K562 (cell line): ENCODE results near the gene SMC5. TPM values are rescaled to one million over a fixed set of nuclear protein-coding genes. Genes with fewer than 3 reads are reported as not detected.

Experiments used
- ATAC-seq: fragments of 200-7000 bp; cut with Tn5 transposase; 3 replicates; pipeline ENCODE4 v1.9.1; 2020; ENCODE audit warnings: moderate library complexity
- BruUV-seq: library from RNA; stranded (reverse); fragments of 400-500 nt; replicated peaks from 2 replicates; lab custom pipeline; 2021; lab: Mats Ljungman, UMichigan
- CTCF ChIA-PET: fragments of 300-600 bp; formaldehyde crosslinking; extraction: SDS; loops from one replicate; lab custom pipeline; 2021; ENCODE audit warnings: low intra/inter-chr PET ratio; lab: Yijun Ruan, JAX
- POLR2A ChIA-PET: fragments of 300-600, 350-650 bp; sonication (Branson Sonifier 250); formaldehyde crosslinking; extraction: SDS; loops from one replicate; lab custom pipeline; 2021; ENCODE audit warnings: antibody characterized with exemption, inconsistent platforms; lab: Yijun Ruan, JAX
- DNase-seq, 4 experiments: peaks; one replicate each; pipeline versions ENCODE4 v3.0.0 to v3.0.0-alpha.2; 2011 to 2018; ENCODE audit warnings: low spot score in 3 of 4, mixed read lengths in 3 of 4; ENCODE audit errors: extremely low read depth in 1 of 4
- FAIRE-seq: peaks from 2 replicates; lab custom pipeline; 2011; peaks lifted over from hg19 to GRCh38; lab: Jason Lieb, UNC
- H2AFZ ChIP-seq: 2 replicates; pipeline ENCODE4 v1.6.0; 2011; ENCODE audit warnings: low read depth, low read length, control low read depth, inconsistent platforms
- H3K27ac ChIP-seq: fragments of 200-600 bp; 3 replicates; pipeline ENCODE4 v1.8.0; 2011; ENCODE audit warnings: low read depth, mild to moderate bottlenecking, control low read depth, inconsistent platforms, low read length, moderate library complexity, mixed read lengths; ENCODE audit errors: extremely low read depth
- H3K27me3 ChIP-seq, 2 experiments: fragments of 300-600 bp in 1 of 2; 2 replicates in 1 of 2; 3 replicates in 1 of 2; pipeline versions ENCODE4 v1.6.0 to v1.8.0; 2011; ENCODE audit warnings: inconsistent platforms in 2 of 2, low read length in 2 of 2, mild to moderate bottlenecking in 1 of 2, mixed read lengths in 1 of 2, moderate library complexity in 1 of 2; ENCODE audit not compliant: control insufficient read depth in 2 of 2, insufficient read depth in 2 of 2
- H3K36me3 ChIP-seq: fragments of 300-600 bp; 3 replicates; pipeline ENCODE4 v1.8.0; 2011; ENCODE audit warnings: mild to moderate bottlenecking, low read length, inconsistent platforms; ENCODE audit not compliant: control insufficient read depth, insufficient read depth
- H3K4me1 ChIP-seq, 2 experiments: fragments of 200-600 bp in 1 of 2; replicated peaks in 1 of 2; 2 replicates in 1 of 2; 3 replicates in 1 of 2; pipeline versions ENCODE4 v1.5.1 to v1.8.0; 2011; ENCODE audit warnings: inconsistent platforms in 2 of 2, low read length in 2 of 2, mild to moderate bottlenecking in 1 of 2, mixed read lengths in 1 of 2, moderate library complexity in 1 of 2; ENCODE audit not compliant: control insufficient read depth in 2 of 2, insufficient read depth in 2 of 2
- H3K4me2 ChIP-seq: 2 replicates; pipeline ENCODE4 v1.6.1; 2011; ENCODE audit warnings: low read length, control low read depth, inconsistent platforms, mixed read lengths; ENCODE audit not compliant: insufficient read depth
- H3K4me3 ChIP-seq: fragments of 200-600 bp; sonication (generic), shearing (Covaris generic); 2 replicates; pipeline ENCODE4 v1.5.1; 2016; ENCODE audit warnings: control low read depth, inconsistent platforms
- H3K79me2 ChIP-seq: fragments of 200-600 bp; 3 replicates; pipeline ENCODE4 v1.8.0; 2011; ENCODE audit warnings: low read length, inconsistent platforms; ENCODE audit not compliant: control insufficient read depth, insufficient read depth
- H3K9ac ChIP-seq, 2 experiments: 2 replicates each; pipeline versions ENCODE4 v1.6.0 to v1.6.1; 2011; ENCODE audit warnings: low read depth in 2 of 2, low read length in 2 of 2, control low read depth in 1 of 2, inconsistent platforms in 1 of 2, mild to moderate bottlenecking in 1 of 2, mixed read lengths in 1 of 2; ENCODE audit not compliant: insufficient read depth in 1 of 2
- H3K9me1 ChIP-seq: one replicate; pipeline ENCODE4 v1.6.0; 2011; ENCODE audit warnings: inconsistent platforms, mild to moderate bottlenecking, low read length, moderate library complexity; ENCODE audit not compliant: control insufficient read depth, insufficient read depth
- H3K9me3 ChIP-seq: replicated peaks from 2 replicates; pipeline ENCODE4 v1.5.1; 2011; ENCODE audit warnings: low read depth, low read length, inconsistent platforms; ENCODE audit not compliant: control insufficient read depth, insufficient read depth
- H4K20me1 ChIP-seq: replicated peaks from 2 replicates; pipeline ENCODE4 v1.6.1; 2011; ENCODE audit warnings: low read length, inconsistent platforms, mixed read lengths; ENCODE audit not compliant: control insufficient read depth, insufficient read depth
- CHD1 ChIP-seq: fragments of 200-600 bp; sonication (generic); IDR thresholded peaks from one replicate; pipeline ENCODE4 v1.6.1; 2012; ENCODE audit warnings: mild to moderate bottlenecking, moderate library complexity, low read length, inconsistent platforms
- CHD2 ChIP-seq: IDR thresholded peaks from 2 replicates; pipeline ENCODE4 v1.6.1; 2011; ENCODE audit warnings: low read depth, low read length
- LARP7 ChIP-seq: fragments of 450-650 bp; IDR thresholded peaks from 2 replicates; pipeline ENCODE4 v1.6.1; 2016
- MTA3 ChIP-seq: fragments of 450-650 bp; formaldehyde crosslinking; IDR thresholded peaks from 2 replicates; pipeline ENCODE4 v1.6.1; 2017; ENCODE audit warnings: mild to moderate bottlenecking, borderline replicate concordance
- NCOA6 ChIP-seq: fragments of 450-650 bp; IDR thresholded peaks from 2 replicates; pipeline ENCODE4 v1.6.1; 2017; ENCODE audit warnings: mild to moderate bottlenecking
- ZNF766 ChIP-seq: fragments of 200-800 bp; sonication (Bioruptor generic); conservative IDR thresholded peaks from 2 replicates; pipeline ENCODE4 v1.6.1; 2016; ENCODE audit warnings: missing genetic modification characterization, missing compliant biosample characterization
- WGBS: fragments of 100-300 bp; shearing (Covaris generic); methylation state at CpG from one replicate; pipeline ENCODE4 v1.1.6; 2016; ENCODE audit warnings: low coverage, mixed read lengths; ENCODE audit not compliant: insufficient coverage; ENCODE audit errors: missing lambda C conversion rate; 5-methylcytosine and 5-hydroxymethylcytosine counted together
- in situ Hi-C: fragments of 300-500 bp; cut with MboI; formaldehyde crosslinking; loops from 4 replicates; pipeline ENCODE4 v1.15.0; 2018; ENCODE audit warnings: inconsistent platforms, mixed read lengths
- intact Hi-C: fragments of 100-400 bp; cut with micrococcal nuclease; formaldehyde crosslinking; loops from 2 replicates; pipeline ENCODE4 v1.14.2; 2022
- polyA plus RNA-seq, 8 experiments: library from polyadenylated mRNA; depleted of rRNA in 4 of 8; stranded (reverse) in 5 of 8; unstranded in 3 of 8; fragments of >200 nt; fragmentation: Nextera tagmentation in 2 of 8; fragmentation: Illumina TruSeq in 1 of 8; extraction: Ambion mirVana in 2 of 8; extraction: Trizol in 1 of 8; gene quantifications; 2 replicates each; pipeline versions ENCODE4 v1.2.1 to v1.2.3, GENCODE V29; 2011 to 2014; ENCODE audit warnings: inconsistent platforms in 1 of 8, missing spikeins in 1 of 8
- total RNA-seq, 7 experiments: library from RNA; depleted of rRNA in 6 of 7; stranded (reverse); fragments of >200 nt in 6 of 7; fragmentation: Illumina TruSeq in 2 of 7; extraction: Trizol in 2 of 7; gene quantifications; 2 replicates each; pipeline versions ENCODE4 v1.2.1 to v1.2.3, GENCODE V29; 2011 to 2021; ENCODE audit warnings: low replicate concordance in 1 of 7
- TF ChIP-seq, protein P1 (sequence below), 2 experiments: IDR thresholded peaks; 2 replicates each; pipeline ENCODE4 v1.6.1; 2011; ENCODE audit warnings: borderline replicate concordance in 1 of 2, control low read depth in 1 of 2, low read depth in 1 of 2, low read length in 1 of 2, mild to moderate bottlenecking in 1 of 2, mixed read lengths in 1 of 2, moderate library complexity in 1 of 2; ENCODE audit not compliant: insufficient read depth in 1 of 2, insufficient read length in 1 of 2, poor library complexity in 1 of 2, severe bottlenecking in 1 of 2; ENCODE audit errors: extremely low read depth in 1 of 2
- TF ChIP-seq, protein P2 (sequence below): sonication (generic); IDR thresholded peaks from 2 replicates; pipeline ENCODE4 v1.6.1; 2016

Gene SMC5
- total and polyA plus RNA-seq, 9 of the 15 experiments (the other 6 are each of a cell fraction or from before 2014, with no cell fraction given), result 3.5 to 43.2 (median 21.4) TPM

DNA sequence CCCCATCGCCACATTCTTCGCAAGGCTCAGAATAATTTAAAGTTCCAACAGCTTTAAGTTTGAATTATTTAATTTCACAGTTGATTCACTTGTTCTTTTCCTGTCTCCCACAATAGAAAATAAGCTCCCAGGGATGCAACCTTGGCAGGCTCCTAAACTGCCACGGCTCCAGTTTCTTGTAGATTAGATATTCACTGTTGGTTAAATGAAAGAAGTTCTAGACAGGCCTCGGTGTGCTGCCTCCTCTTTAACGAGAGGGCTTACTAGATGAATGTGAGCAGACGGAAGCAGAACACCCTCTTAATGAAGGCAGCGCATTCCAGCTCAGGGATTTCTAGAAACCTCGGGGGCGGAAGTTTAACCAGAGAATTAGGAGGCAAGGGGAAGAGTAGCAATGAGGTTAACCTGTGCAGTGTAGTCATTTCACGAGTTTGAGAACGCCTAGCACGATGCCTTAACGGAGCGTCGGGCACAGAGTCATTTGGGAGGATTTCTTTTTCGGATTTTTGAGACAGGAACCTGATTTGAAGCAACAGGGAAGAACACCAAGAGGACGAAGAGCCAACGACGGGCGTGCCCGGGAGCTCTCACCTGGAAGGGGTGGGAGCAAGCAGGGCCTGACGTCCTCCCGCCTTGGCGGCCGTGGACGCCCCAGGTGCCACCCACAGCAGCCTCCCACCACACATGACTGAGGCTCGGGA, 637 bp upstream of the SMC5 start:
- intact Hi-C loops (loop anchor here (5.0 to 10.0 kb wide), 2 partner anchors 159 to 227 kb away; no protein-coding TSS in a partner anchor), in situ Hi-C loops (no loop called here)
- Histone ChIP-seq H3K4me1 (peaks cover 22 to 26% of the 10 kb centered on the region in 2 experiments; a peak in 4 of 5 replicates), H3K9me1 (no peaks in the 10 kb centered on the region), H3K27me3 (no peaks in the 10 kb centered on the region), H3K4me3 (peak overlapping the region; percentile 88), H3K79me2 (peaks cover 46% of the 10 kb centered on the region), H2AFZ (peak overlapping the region; percentile 86), H3K4me2 (peak overlapping the region; percentile 91), H3K36me3 (peaks cover 29% of the 10 kb centered on the region), H4K20me1 (peaks cover 6% of the 10 kb centered on the region), H3K27ac (peak overlapping the region; percentile 95), H3K9ac (peak overlapping the region; percentile 93 to 99), H3K9me3 (no peaks in the 10 kb centered on the region)
- peak in 3 of 4 experiments; percentile 14 to 32 (median 18) for DNase-seq
- peak; percentile 50 for ATAC-seq
- CTCF ChIA-PET, result no interaction called here
- BruUV-seq, result TSS peak; percentile 89
- POLR2A ChIA-PET, result interaction anchor here (0.6 to 1.9 kb wide), 3 partner anchors 9 to 136 kb away, joined by 3 to 10 read pairs (median 6); no protein-coding TSS in a partner anchor
- 7% methylated on average over 26 of the region's 27 CpGs for WGBS
- FAIRE-seq, result peak; percentile 67
- TF ChIP-seq, protein P1, sequence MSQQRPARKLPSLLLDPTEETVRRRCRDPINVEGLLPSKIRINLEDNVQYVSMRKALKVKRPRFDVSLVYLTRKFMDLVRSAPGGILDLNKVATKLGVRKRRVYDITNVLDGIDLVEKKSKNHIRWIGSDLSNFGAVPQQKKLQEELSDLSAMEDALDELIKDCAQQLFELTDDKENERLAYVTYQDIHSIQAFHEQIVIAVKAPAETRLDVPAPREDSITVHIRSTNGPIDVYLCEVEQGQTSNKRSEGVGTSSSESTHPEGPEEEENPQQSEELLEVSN (IDR thresholded peaks at IDR 0.05; ENCODE audit: borderline replicate concordance in 1 of 2, extremely low read depth in 1 of 2, insufficient read depth in 1 of 2, insufficient read length in 1 of 2, low read depth in 1 of 2, low read length in 1 of 2, poor library complexity in 1 of 2, severe bottlenecking in 1 of 2), result peak in 1 of 2 experiments; percentile 7
- TF ChIP-seq NCOA6 (0 out of 2 replicates have a peak, but pooled peaks have one; percentile 21), CHD1 (peak; percentile 37), LARP7 (no peak), ZNF766 (0 out of 2 replicates have a peak, but pooled peaks have one; percentile 52), CHD2 (no peak), MTA3 (no peak)
- TF ChIP-seq, protein P2, sequence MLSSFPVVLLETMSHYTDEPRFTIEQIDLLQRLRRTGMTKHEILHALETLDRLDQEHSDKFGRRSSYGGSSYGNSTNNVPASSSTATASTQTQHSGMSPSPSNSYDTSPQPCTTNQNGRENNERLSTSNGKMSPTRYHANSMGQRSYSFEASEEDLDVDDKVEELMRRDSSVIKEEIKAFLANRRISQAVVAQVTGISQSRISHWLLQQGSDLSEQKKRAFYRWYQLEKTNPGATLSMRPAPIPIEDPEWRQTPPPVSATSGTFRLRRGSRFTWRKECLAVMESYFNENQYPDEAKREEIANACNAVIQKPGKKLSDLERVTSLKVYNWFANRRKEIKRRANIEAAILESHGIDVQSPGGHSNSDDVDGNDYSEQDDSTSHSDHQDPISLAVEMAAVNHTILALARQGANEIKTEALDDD, result no peak
